GM13977 (cell line): ENCODE data around the gene ZFPM1.

ENCODE experiments used
- DNase-seq: peaks from one replicate; pipeline ENCODE4 v3.0.0; 2012; ENCODE audit warnings: low spot score
- CTCF ChIP-seq: IDR thresholded peaks from 2 replicates; pipeline ENCODE4 v1.5.1; 2012; ENCODE audit warnings: mild to moderate bottlenecking, control low read depth; ENCODE audit not compliant: insufficient read depth; ENCODE audit errors: extremely low read depth, missing control alignments
- in situ Hi-C: fragments of 300-500 bp; cut with MboI; formaldehyde crosslinking; loops from one replicate; pipeline ENCODE4 v1.12.0; 2022; ENCODE audit warnings: low sequenced_read_pairs, low pct_unique_long_range_greater_than_20kb, mixed read lengths, inconsistent platforms; ENCODE audit not compliant: unreplicated experiment

ZFPM1 gene

DNA sequence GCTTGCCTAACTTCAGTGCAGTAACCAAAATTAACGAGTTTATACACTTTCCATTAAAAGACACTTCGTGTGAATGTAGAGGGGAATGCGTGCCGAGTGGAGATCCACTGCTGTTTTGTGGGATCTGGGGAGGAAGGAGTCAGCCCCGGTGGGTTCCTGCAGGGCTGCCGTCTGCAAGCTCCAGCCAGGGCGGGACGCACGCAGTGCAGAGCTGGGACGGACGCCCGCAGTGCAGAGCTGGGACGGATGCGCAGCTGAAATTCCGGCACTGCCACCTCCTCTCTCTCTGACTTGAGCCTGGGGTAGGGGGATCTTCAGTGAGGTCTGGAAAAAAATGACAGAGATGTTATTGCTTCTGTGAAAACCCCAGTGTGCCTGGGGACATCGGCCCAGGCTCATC lies 100.7 kb downstream of the ZFPM1 start:
- in situ Hi-C loops: no loop called here
- peak; percentile 11 for DNase-seq
- no peak for TF ChIP-seq CTCF

- DNase-seq: peak; percentile 19
- no peak for TF ChIP-seq CTCF
- in situ Hi-C loops: no loop called here
Measured at GRCh38 chr16:88554711-88555264, 101.7 kb downstream of the ZFPM1 start.

DNA sequence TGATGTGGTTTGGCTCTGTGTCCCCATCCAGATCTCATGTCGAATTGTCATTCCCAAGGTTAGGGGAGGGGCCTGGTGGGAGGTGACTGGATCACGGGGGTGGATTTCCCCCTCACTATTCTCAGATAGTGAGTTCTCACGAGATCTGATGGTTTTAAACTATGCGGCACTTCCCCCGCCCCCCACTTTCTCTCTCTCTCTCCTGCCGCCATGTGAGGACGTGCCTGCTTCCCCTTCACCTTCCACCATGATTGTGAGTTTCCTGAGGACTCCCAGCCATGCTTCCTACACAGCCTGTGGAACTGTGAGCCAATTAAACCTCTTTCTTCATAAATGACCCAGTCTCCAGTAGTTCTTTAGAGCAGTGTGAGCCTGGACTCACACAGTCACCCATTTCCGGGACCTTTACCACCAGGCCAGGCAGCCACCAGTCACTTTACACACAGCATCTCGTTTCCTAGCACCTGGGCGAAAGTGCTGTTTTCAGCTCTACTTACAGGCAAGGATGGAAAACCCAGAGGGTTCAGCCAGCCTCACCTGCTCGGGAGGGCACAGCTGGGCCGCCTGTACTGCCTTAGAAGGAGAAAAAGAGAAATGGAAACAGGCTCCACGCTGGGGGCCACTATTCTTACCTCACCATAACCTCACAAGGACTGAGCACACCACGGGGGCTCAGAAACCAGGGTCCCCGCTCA lies 103.4 kb downstream of the ZFPM1 start:
- no peak for DNase-seq
- in situ Hi-C loops: no loop called here
- no peak for TF ChIP-seq CTCF

- peak; percentile 53 for DNase-seq
- in situ Hi-C loops: no loop called here
- TF ChIP-seq CTCF: peak; percentile 37
Measured at GRCh38 chr16:88558457-88559442, 105.7 kb downstream of the ZFPM1 start.

GRCh38 chr16:88560714-88561484 lies 107.8 kb downstream of the ZFPM1 start:
- TF ChIP-seq CTCF: no peak
- in situ Hi-C loops: no loop called here
- no peak for DNase-seq
